Cardiac muscle cell (in vitro differentiated cells and primary cell): ENCODE measurements around the gene CEP131. TPM values are rescaled to one million over a fixed set of nuclear protein-coding genes. Genes with fewer than 3 reads are reported as not detected.
"Not testable (repeated sequence)": the region's sequence is repeated elsewhere in the genome, so short reads cannot be mapped to it uniquely, and the experiment has no call there.

Experiments used
- DNase-seq, 2 donors: peaks; one replicate each; pipeline versions ENCODE4 v3.0.0 to v3.0.0-alpha.2; 2010 to 2017; ENCODE audit warnings: low read depth in 1 of 2, low spot score in 1 of 2
- H3K27ac ChIP-seq: fragments of 200-600 bp; sonication (generic); 2 replicates; pipeline ENCODE4 v1.5.1; 2016
- H3K27me3 ChIP-seq: fragments of 200-600 bp; sonication (generic); 2 replicates; pipeline ENCODE4 v1.6.0; 2016; ENCODE audit warnings: control low read depth
- H3K36me3 ChIP-seq: fragments of 200-600 bp; sonication (generic); 2 replicates; pipeline ENCODE4 v1.5.1; 2016; ENCODE audit warnings: control low read depth
- H3K4me1 ChIP-seq: fragments of 200-600 bp; sonication (generic); 2 replicates; pipeline ENCODE4 v1.8.1; 2017; ENCODE audit warnings: low read depth, mild to moderate bottlenecking, mixed run types
- H3K4me3 ChIP-seq: fragments of 200-600 bp; sonication (generic); 2 replicates; pipeline ENCODE4 v1.5.1; 2016; ENCODE audit warnings: mild to moderate bottlenecking
- H3K9me3 ChIP-seq: fragments of 200-600 bp; sonication (generic); 2 replicates; pipeline ENCODE4 v1.5.1; 2017; ENCODE audit warnings: low read depth, mild to moderate bottlenecking, control low read depth
- polyA plus RNA-seq: library from polyadenylated mRNA; unstranded; fragments of >200 nt; fragmentation: Nextera tagmentation; extraction: Ambion mirVana; gene quantifications from 2 replicates; pipeline ENCODE4 v1.2.1, GENCODE V29; 2016
- total RNA-seq: library from RNA; depleted of rRNA; stranded (reverse); fragments of >200 nt; gene quantifications from 2 replicates; pipeline ENCODE4 v1.2.3, GENCODE V29; 2016
- TF ChIP-seq, protein P1 (sequence below): IDR thresholded peaks from 2 replicates; pipeline ENCODE4 v1.5.1; 2012; ENCODE audit warnings: low read depth, mild to moderate bottlenecking, low read length

Gene CEP131
- total and polyA plus RNA-seq, 2 experiments from 2014 or later = 29.2 to 37.0 TPM

GRCh38 chr17:81228834-81229665, 6.3 kb upstream of the CEP131 start:
- DNase-seq = no peak
- peaks cover 7% of the 10 kb centered on the region for H3K4me1 ChIP-seq
- H3K27ac ChIP-seq = no peak overlapping the region
- H3K9me3 ChIP-seq = no peaks in the 10 kb centered on the region
- H3K4me3 ChIP-seq = no peak overlapping the region
- TF ChIP-seq, protein P1, sequence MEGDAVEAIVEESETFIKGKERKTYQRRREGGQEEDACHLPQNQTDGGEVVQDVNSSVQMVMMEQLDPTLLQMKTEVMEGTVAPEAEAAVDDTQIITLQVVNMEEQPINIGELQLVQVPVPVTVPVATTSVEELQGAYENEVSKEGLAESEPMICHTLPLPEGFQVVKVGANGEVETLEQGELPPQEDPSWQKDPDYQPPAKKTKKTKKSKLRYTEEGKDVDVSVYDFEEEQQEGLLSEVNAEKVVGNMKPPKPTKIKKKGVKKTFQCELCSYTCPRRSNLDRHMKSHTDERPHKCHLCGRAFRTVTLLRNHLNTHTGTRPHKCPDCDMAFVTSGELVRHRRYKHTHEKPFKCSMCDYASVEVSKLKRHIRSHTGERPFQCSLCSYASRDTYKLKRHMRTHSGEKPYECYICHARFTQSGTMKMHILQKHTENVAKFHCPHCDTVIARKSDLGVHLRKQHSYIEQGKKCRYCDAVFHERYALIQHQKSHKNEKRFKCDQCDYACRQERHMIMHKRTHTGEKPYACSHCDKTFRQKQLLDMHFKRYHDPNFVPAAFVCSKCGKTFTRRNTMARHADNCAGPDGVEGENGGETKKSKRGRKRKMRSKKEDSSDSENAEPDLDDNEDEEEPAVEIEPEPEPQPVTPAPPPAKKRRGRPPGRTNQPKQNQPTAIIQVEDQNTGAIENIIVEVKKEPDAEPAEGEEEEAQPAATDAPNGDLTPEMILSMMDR = no peak
- H3K27me3 ChIP-seq = no peaks in the 10 kb centered on the region
- H3K36me3 ChIP-seq = peaks cover 6% of the 10 kb centered on the region

DNA sequence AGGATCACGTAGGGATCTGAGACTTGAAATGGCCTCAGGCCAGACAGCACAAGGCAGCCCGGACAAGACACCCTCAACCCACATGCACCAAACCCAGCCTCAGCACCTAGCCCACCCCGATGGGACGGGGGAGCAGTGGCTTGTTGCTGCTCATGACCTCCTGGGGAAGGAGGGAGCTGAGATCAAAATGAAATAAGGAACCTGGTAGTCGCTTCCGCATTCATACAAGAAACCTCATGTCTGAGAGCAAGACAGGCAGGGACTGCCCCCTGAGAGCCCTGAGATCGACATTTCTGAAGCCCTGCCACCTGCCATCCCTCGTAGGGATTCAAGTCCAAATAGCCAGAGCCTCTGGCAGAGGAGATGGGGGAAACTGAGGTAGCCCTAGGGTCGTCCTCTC, 5.7 kb upstream of the CEP131 start:
- Histone ChIP-seq H3K4me1 (peaks cover 7% of the 10 kb centered on the region), H3K4me3 (no peak overlapping the region), H3K27ac (no peak overlapping the region), H3K36me3 (peaks cover 6% of the 10 kb centered on the region), H3K27me3 (no peaks in the 10 kb centered on the region), H3K9me3 (no peaks in the 10 kb centered on the region)
- TF ChIP-seq, protein P1 = no peak
- no peak for DNase-seq

GRCh38 chr17:81227630-81228029, 4.9 kb upstream of the CEP131 start:
- H3K4me1 ChIP-seq, H3K9me3 ChIP-seq, H3K36me3 ChIP-seq, H3K27me3 ChIP-seq, H3K27ac ChIP-seq, H3K4me3 ChIP-seq, DNase-seq: not testable (repeated sequence)

DNA sequence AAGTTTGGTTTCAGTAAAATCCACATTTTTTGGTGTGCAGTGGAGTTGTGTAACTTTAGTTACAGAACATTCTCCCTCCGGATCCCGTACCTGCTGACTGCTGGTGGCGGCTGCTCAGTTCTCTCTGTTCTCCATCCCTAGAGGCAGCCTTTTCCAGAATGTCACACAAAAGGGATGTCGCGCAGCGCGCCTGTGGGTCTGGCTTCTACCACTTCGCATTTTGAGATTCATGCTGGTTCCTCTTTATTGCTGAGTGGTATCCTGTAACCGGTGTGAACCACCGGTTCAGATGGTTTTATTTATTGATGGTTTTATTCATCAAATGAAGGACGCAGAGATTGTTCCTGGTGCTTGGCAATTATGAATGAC, 981 bp upstream of the CEP131 start:
- Histone ChIP-seq H3K9me3 (no peaks in the 10 kb centered on the region), H3K36me3 (no peaks in the 10 kb centered on the region), H3K27ac (no peak overlapping the region), H3K27me3 (no peaks in the 10 kb centered on the region), H3K4me3 (peak overlapping the region; percentile 16), H3K4me1 (no peaks in the 10 kb centered on the region)
- DNase-seq = no peak
- TF ChIP-seq, protein P1 = no peak

DNA sequence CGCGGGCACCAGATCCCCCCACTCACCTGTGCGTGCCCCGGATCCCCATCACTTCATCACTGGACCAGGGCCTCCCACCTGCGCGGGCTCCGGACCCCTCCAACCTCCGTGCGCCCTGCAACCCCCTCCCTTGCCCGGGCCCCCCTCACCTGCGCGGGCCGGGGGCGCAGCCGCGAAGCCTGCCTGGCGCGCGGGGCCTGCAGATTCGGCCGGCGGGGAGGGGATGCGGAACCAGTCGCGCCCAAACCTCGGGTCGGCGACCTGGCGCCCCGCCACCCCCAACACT, 202 bp downstream of the CEP131 start:
- Histone ChIP-seq H3K36me3 (no peaks in the 10 kb centered on the region), H3K27me3 (no peaks in the 10 kb centered on the region), H3K4me1 (no peaks in the 10 kb centered on the region), H3K4me3 (peak overlapping the region; percentile 82), H3K27ac (no peak overlapping the region), H3K9me3 (no peaks in the 10 kb centered on the region)
- no peak for DNase-seq
- TF ChIP-seq, protein P1 = no peak

GRCh38 chr17:81221842-81222619, 734 bp downstream of the CEP131 start:
- H3K27ac ChIP-seq = no peak overlapping the region

More at GRCh38 chr17:81221842-81222619, 734 bp downstream of the CEP131 start:
- H3K9me3 ChIP-seq = no peaks in the 10 kb centered on the region
- H3K4me3 ChIP-seq = peak overlapping the region; percentile 82
- no peaks in the 10 kb centered on the region for H3K4me1 ChIP-seq
- no peaks in the 10 kb centered on the region for H3K27me3 ChIP-seq
- no peak for DNase-seq
- TF ChIP-seq, protein P1 = no peak
- no peaks in the 10 kb centered on the region for H3K36me3 ChIP-seq
